Uterus (tissue), 2 donors: ENCODE data around the gene RASA3.

Source experiments
- CTCF ChIP-seq, 4 experiments: fragments of 200-600 bp in 2 of 4; fragments of 450-650 bp in 2 of 4; sonication (generic) in 2 of 4; IDR thresholded peaks; one replicate each; pipeline ENCODE4 v1.5.1; 2016 to 2019; ENCODE audit warnings: antibody characterized with exemption in 4 of 4, mild to moderate bottlenecking in 2 of 4, moderate library complexity in 1 of 4
- POLR2A ChIP-seq, 2 donors: fragments of 450-650 bp; IDR thresholded peaks; one replicate each; pipeline ENCODE4 v1.6.1; 2016; ENCODE audit warnings: antibody characterized with exemption in 2 of 2, mild to moderate bottlenecking in 1 of 2, moderate library complexity in 1 of 2

- TF ChIP-seq POLR2A (IDR thresholded peaks at IDR 0.05) = no peak
- TF ChIP-seq CTCF (IDR thresholded peaks at IDR 0.05) = no peak
Observed at GRCh38 chr13:114141261-114141996, 9.0 kb upstream of the RASA3 start.
